GM19035 (cell line): Measurements from ENCODE around the gene ENTPD5.
"Not testable (repeated sequence)": the region's sequence is repeated elsewhere in the genome, so short reads cannot be mapped to it uniquely, and the experiment has no call there.

Experiments used
- ATAC-seq: cut with Tn5 transposase; IDR thresholded peaks from one replicate; pipeline ENCODE4 v1.9.1; 2021; ENCODE audit not compliant: unreplicated experiment

The ENTPD5 gene

DNA sequence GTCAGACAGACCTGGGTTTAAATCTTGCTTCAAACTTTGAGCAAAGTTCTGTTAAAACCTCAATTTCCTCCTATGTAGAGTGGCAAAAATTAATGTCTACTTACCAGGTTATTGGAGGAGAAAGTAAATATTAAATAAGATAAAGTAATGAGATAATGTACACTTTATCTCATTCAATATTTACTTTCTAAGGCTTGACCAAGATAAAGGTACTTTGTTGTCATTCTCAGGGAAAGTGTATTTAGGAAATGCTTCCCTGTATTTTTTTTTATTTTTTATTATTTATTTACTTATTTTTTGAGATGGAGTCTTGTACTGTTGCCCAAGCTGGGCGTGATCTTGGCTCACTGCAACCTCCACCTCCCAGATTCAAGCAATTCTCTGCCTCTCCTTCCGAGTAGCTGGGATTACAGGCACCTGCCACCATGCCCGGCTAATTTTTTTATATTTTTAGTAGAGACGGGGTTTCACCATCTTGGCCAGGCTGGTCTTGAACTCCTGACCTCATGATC lies 73.9 kb downstream of the ENTPD5 start:
- no peak for ATAC-seq

DNA sequence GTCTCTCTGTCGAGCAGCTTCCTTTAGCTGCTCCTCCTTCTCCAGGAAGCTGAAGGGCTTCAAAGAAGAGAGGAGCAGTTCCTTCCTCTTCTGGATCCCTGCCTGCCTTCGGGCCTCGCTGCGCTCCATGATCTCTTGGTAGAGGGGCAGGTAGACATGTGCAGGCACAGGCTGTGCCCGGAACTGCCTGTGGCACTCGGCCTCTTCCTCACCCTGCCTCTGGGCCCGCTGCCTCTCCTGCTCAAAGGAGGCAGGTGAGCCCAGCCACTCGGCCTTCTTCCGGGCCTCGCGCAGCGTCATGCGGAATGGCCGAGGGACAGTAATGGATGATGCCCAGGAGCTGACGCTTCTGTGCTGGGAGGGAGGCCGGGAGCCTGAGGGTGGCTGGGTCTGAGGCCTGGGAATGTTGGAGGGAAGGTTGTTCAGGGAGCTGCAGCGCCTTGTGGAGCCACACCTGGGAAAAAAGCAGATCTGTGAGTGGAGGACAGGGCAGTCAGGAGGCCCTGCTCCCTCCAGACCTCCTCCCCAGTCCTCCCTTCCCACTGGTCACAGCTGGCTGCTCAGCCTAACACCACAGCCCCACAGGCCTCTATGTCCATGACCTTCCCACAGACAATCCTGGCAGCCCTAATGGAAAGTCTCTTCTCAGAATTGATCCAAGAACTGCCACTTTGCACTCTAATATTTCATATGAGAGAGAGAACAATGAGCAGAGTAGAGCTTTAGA lies 74.5 kb downstream of the ENTPD5 start:
- no peak for ATAC-seq

DNA sequence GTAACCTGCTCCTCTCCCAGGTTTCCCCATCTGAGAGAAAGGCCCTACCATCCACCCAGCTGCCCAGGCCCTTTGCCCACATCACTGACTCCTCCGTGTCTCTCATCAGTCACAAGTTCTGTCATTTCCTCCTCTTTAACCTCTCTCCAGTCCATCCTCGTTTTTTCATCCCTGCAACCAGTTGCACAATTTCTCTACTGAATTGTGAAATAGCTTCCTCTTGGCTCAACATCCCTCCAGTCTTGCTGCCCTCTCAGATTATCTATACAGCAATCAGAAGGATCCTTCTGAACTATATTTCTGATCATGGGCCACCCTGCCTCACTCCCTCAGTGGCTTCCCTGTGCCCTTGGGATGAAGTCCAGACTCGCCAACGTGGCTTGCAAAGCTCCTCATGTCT lies 76.0 kb downstream of the ENTPD5 start:
- no peak for ATAC-seq

DNA sequence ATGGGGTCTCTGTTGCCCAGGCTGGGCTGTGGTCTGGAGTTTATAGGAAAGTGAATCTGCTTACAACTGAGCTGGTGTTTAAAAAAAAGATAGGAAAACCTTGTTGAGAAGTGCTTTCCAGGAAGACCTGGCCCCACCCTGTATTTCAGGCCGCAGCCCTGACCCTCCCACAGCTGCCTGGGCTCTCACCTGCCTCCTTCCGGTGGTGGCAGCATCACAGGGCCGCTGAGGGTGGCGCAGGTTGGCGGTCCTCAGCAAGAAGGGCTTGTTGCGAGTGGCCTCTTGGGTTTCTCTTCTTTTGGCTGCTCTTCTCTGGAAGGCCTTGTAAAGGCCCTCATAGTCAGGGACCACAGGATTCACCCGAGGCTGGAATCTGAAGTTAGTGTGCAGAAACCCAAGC lies 76.9 kb downstream of the ENTPD5 start:
- no peak for ATAC-seq

GRCh38 chr14:73937012-73937411 lies 82.1 kb downstream of the ENTPD5 start:
- ATAC-seq: no peak

DNA sequence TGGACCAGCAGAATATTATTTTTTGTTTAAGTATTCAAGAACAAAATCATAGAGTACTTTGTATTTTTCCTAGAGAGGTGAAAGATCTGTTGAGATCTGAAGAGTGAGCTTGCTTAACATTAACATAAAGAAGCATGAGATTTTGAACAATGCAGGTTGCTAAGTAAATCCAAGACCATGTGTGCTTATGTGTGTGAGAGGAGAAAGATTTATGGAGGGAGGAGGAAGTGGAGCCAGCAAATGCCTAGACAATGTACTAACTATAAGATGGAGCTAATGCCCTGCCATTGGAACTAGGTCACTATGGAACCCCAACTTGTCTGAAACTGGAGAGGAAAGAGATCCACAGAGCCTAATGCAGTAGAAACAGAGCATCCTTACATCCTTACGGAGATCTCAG lies 82.5 kb downstream of the ENTPD5 start:
- ATAC-seq: no peak

GRCh38 chr14:73935666-73936065 lies 83.4 kb downstream of the ENTPD5 start:
- no peak for ATAC-seq

DNA sequence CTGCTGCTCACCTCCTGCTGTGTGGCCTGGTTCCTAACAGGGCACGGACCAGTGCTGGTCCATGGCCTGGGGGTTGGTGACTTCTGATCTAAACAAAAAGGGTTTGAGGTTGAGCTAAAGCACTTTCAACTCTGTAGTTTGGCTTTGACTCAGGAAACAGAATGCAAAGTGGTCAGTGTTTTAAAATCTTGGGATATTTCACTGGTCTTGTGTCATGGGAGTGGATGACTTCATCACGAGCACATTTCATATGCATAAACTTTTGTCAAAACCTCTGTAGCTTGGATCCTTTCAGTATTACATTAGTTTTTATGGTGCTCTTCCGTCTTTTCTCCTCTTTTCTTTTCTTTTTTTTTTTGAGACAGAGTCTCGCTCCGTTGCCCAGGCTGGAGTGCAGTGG lies 94.8 kb downstream of the ENTPD5 start:
- no peak for ATAC-seq

GRCh38 chr14:73919457-73919856 lies 99.6 kb downstream of the ENTPD5 start:
- ATAC-seq: not testable (repeated sequence)

GRCh38 chr14:73916324-73916723 lies 102.8 kb downstream of the ENTPD5 start:
- no peak for ATAC-seq

DNA sequence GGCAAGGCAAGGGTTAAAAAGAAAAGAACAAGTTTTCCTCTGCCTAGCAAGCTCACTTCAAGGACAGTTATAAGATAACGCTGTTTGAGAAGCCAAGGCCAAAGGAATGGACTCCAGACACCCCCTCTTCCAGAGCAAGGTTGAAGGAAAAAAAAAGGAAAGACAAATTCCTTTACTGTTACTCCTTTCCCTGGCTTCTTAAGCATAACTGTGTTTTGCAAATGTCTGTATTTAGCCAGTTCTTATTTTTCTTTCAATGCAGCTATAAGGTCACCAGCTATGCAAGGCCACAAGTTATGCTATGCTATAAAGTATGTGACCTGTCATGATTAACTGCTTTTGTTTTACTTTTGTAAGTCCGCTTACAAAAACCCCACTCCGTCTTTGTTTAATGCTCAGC lies 105.8 kb downstream of the ENTPD5 start:
- no peak for ATAC-seq

- no peak for ATAC-seq
These were observed 109.4 kb downstream of the ENTPD5 start for GRCh38 chr14:73909681-73910080.
